ENCODE data around the gene MTHFD2. TPM values are rescaled to one million over a fixed set of nuclear protein-coding genes. Genes with fewer than 3 reads are reported as not detected.
"Not testable (repeated sequence)": the region's sequence is repeated elsewhere in the genome, so short reads cannot be mapped to it uniquely, and the experiment has no call there.

MTHFD2 gene
- total RNA-seq, 1 experiment from 2014 or later: 257 TPM

DNA sequence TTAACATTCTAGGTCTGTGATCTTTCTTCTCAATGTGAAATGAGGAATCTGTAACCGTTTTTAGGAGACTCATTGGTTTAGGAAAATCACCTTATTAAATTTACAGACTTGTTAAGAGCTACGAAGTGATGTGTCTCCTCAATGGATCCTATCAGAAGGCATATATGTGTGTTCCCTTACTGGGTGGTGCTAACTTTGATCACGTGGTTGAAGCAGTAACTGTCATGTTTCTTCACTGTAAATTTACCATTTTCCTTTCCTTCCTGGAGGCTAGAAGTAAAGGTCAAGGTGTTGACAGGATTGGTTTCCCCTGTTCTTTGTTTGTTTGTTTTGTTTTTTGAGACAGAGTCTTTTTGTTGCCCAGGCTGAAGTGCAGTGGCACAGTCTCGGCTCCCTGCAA is 1.4 kb upstream of the MTHFD2 start:
- no peak for DNase-seq (ENCODE audit: low spot score)

- no peak for DNase-seq (ENCODE audit: low spot score)
Observed at GRCh38 chr2:74198023-74198460, 373 bp upstream of the MTHFD2 start.

GRCh38 chr2:74199275-74199701 is 873 bp downstream of the MTHFD2 start:
- DNase-seq (ENCODE audit: low spot score): no peak

- no peak for DNase-seq (ENCODE audit: low spot score)
Observed at GRCh38 chr2:74199871-74200305, 1.5 kb downstream of the MTHFD2 start.

- DNase-seq (ENCODE audit: low spot score): no peak
Observed at GRCh38 chr2:74201196-74201595, 2.8 kb downstream of the MTHFD2 start.

DNA sequence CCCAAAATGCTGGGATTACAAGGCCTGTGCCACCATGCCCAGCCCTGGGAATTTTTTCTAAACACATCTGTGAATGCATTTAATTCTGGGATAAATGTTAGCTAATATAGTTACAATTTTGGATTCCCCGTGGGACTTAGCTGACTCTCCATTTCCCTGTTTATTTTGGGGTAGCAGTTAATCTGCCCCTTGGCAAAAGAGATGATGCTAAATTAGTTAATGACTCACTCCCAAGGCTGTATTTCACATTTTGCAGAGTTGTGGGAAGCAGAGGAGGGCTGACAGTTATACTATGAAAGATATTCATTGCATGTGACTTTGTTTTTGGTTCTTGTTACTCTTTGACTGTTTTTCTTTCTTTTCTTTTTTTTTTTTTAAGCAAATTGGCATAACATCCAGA is 3.2 kb downstream of the MTHFD2 start:
- DNase-seq (ENCODE audit: low spot score): no peak

- no peak for DNase-seq (ENCODE audit: low spot score)
Observed at GRCh38 chr2:74204436-74204835, 6.0 kb downstream of the MTHFD2 start.

DNA sequence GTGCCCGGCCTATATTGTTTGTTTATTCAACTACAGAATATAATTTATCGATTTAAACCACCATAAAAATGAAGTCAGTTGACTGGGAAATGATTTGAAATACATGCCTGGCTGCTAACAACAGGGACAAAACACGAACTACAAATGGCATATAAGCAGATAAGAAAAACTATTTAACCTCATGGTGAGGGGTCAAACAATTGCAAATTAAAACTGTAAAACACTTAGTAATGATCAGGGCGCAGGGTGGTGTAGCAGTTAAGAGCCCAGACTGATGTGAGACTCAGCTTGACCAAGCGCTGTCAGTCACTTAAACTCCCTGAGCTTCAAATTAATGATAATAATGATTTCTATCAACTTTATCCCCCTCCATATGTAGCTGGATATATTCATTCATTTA is 6.7 kb downstream of the MTHFD2 start:
- DNase-seq (ENCODE audit: low spot score): no peak

- no peak for DNase-seq (ENCODE audit: low spot score)
Observed at GRCh38 chr2:74205596-74205995, 7.2 kb downstream of the MTHFD2 start.

- DNase-seq (ENCODE audit: low spot score): peak; percentile 47
Observed at GRCh38 chr2:74206180-74206688, 7.8 kb downstream of the MTHFD2 start.

DNA sequence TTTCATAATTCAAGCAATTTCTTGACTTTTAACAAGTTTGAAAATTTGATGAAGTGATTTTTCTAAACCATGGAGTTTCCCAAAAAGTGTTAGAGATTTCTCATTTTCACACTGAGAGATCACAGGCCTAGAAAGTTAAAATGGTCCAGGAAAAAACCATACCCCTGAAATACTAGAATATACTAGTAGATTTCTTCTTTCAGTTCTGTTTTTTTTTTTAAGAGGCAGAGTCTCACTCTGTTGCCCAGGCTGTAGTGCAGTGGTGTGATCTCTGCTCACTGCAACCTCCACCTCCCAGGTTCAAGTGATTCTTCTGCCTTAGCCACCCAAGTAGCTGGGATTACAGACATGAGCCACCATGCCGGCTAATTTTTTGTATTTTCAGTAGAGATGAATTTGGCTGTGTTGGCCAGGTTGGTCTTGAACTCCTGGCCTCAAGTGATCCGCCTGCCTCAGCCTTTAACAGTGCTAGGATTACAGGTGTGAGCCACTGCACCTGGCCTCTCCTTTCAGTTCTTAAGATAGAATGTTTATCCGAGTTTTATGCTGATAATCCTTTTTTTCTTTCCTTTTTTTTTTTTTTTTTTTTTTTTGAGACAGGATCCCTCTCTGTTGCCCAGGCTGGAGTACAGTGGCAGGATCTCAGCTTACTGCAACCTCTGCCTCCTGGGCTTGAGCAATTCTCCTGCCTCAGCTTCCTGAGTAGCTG is 14.4 kb downstream of the MTHFD2 start:
- no peak for DNase-seq (ENCODE audit: low spot score)

GRCh38 chr2:74215771-74216170 is 17.4 kb downstream of the MTHFD2 start:
- not testable (repeated sequence) for DNase-seq (ENCODE audit: low spot score)

GRCh38 chr2:74216642-74217041 is 18.2 kb downstream of the MTHFD2 start:
- DNase-seq (ENCODE audit: low spot score): no peak

GRCh38 chr2:74219846-74220486 is 21.6 kb downstream of the MTHFD2 start:
- DNase-seq (ENCODE audit: low spot score): no peak

DNA sequence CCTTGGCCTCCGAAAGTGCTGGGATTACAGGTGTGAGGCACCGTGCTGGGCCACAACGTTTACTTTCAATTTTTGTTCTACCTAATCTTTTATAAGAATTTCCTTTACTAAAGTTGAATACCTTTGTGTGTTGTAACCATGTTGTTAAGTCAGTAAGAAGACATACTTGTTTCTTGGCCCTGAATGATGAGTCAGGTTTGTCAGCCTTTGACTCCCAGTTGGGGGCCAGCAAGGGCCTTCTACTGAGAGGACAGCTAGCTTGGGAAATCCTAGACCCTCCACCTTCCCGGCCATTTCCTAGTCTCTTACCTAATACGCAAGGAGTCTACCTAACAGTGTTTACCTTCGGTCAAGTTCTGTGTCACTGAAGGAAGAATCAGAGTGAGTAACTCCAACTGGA is 22.7 kb downstream of the MTHFD2 start:
- DNase-seq (ENCODE audit: low spot score): no peak

DNA sequence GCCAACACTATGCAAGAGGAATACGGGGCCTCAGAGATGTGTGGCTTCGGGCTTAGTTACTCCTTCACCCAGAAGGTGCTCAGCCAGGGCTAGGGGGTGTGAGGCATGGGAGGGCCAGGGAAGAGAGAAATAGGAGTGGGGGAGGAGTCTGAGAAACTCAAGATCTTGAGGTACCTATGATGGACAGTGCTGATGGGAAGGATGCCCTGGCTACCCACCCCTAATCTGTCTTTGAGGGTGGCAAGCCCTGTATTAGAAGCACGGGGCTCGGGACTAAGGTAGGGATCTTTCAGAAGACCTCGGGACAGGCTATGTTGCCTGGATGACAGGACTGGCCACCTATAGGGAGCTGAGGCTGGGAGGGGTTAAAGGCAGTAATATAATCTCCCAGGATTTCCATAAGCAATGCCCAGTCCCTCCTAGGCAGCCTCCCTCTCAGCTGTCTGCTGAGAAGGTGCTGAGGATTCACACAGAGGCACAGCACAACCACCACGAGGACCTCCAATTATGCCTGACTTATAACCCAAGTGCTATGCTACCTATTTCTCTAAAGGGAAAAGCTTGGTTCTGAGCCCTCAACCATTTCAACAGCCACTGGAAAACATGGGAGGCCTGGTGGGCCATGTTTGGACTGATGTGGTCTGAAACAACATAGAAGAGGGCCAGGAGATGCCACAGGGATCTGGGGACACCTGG is 23.3 kb downstream of the MTHFD2 start:
- no peak for DNase-seq (ENCODE audit: low spot score)

GRCh38 chr2:74222300-74222650 is 23.9 kb downstream of the MTHFD2 start:
- no peak for DNase-seq (ENCODE audit: low spot score)

DNA sequence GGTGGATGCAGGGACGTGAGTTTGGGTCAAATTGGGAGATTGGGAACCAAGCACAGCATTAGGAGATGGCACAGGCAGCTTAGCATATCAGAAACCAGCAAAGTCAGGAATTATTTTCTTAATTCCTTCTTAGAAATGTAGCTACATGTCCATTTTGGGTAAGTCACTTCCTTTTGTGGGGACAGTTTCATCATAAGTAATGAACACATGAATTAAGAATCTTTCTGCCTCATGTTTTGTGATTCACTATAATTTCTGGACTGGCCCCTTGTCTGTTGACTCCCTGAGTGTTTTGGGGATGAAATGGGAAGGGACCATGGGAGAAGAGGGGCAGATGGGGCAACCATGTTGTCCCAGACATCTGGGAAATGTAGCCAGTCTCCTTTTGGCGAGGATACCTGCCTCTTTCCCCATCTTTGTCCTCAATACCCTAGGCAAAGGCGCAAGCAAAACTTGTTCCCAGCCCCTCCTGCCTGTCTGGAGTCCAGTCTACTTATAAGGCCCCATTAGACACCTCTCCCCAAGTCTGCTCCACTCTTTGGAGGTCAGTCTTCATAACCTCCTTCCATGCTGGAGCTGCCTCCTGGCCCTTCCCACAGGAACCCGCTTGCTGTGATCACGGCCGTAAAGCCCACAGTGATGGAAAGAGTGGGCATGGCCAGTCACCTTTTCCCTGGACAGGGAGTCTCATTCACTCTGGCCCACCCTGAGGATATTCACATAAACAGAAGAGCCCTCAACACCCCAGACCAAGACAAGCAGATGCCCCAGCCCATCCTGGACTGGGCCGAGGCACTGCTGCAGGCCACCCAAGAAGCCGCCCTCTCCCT is 25.7 kb downstream of the MTHFD2 start:
- DNase-seq (ENCODE audit: low spot score): no peak

GRCh38 chr2:74225698-74226459 is 27.5 kb downstream of the MTHFD2 start:
- DNase-seq (ENCODE audit: low spot score): no peak

DNA sequence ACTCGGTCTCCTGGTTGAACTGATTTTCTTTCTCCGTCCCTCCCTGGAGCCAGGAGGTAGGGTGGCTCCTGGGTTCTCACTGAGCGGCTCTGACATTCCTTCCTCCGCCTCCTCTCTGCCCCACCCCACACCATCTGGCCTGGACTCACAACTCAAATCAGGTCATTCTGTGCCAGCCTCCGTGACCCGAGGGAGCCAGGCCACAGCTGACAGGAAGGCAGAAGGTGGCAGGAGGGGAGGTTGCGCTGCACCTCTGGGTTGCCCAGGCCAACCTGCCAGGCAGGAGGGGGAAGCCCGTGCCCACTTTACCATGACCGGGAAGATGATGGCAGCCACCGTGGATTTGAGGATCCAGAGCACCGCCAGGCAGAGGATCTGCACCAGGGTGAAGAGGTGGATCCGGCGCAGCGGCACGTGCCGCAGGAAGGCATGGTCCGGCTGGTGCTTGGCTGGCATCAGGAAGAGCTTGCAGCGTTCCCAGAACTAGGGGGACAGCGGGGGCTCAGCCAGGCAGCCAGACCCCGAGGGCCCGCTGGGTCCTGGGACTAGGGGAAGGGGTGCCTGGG is 28.3 kb downstream of the MTHFD2 start:
- DNase-seq (ENCODE audit: low spot score): no peak

GRCh38 chr2:74227646-74228045 is 29.2 kb downstream of the MTHFD2 start:
- no peak for DNase-seq (ENCODE audit: low spot score)
